ENCODE data around the gene PDE1A. TPM values are rescaled to one million over a fixed set of nuclear protein-coding genes. Genes with fewer than 3 reads are reported as not detected.

The PDE1A gene
- total RNA-seq, 4 donors from 2014 or later: 72.3 to 101 (median 85.7) TPM

GRCh38 chr2:182416191-182416590 is 10.6 kb downstream of the PDE1A start:
- H3K36me3 ChIP-seq: no peaks in the 10 kb centered on the region
- no peak overlapping the region for H3K27ac ChIP-seq
- H3K27me3 ChIP-seq: no peaks in the 10 kb centered on the region
- H3K4me1 ChIP-seq: peaks cover 16 to 27% of the 10 kb centered on the region in 2 donors
- no peak for DNase-seq
- 92 to 93% methylated on average over 4 of the region's 4 CpGs for WGBS, 2 donors
- no peak for TF ChIP-seq CTCF (IDR thresholded peaks at IDR 0.05)
- no peak for TF ChIP-seq POLR2A (IDR thresholded peaks at IDR 0.05)
- H3K4me3 ChIP-seq (replicated peaks in 1 of 3): no peak overlapping the region
- intact Hi-C loops (cut with DNase I): no loop called here
- no peaks in the 10 kb centered on the region for H3K9me3 ChIP-seq

GRCh38 chr2:182415771-182416170 is 11.1 kb downstream of the PDE1A start:
- H3K4me1 ChIP-seq: peaks cover 16 to 24% of the 10 kb centered on the region in 2 donors
- H3K27ac ChIP-seq: no peak overlapping the region
- TF ChIP-seq POLR2A (IDR thresholded peaks at IDR 0.05) (no peak), CTCF (IDR thresholded peaks at IDR 0.05) (no peak)

GRCh38 chr2:182412858-182413257 is 14.0 kb downstream of the PDE1A start:
- WGBS, 2 donors: 90 to 96% methylated on average over 3 of the region's 3 CpGs
- intact Hi-C loops (cut with DNase I): no loop called here
- Histone ChIP-seq H3K27me3 (no peaks in the 10 kb centered on the region), H3K4me3 (replicated peaks in 1 of 3) (no peak overlapping the region), H3K36me3 (no peaks in the 10 kb centered on the region), H3K27ac (peak overlapping the region in 1 of 3 donors; percentile 13), H3K9me3 (no peaks in the 10 kb centered on the region), H3K4me1 (peaks cover 16 to 24% of the 10 kb centered on the region in 2 donors)
- no peak for TF ChIP-seq POLR2A (IDR thresholded peaks at IDR 0.05)
- TF ChIP-seq CTCF (IDR thresholded peaks at IDR 0.05): no peak
- no peak for DNase-seq

More at GRCh38 chr2:182415771-182416170, 11.1 kb downstream of the PDE1A start:
- Histone ChIP-seq H3K36me3 (no peaks in the 10 kb centered on the region), H3K27me3 (no peaks in the 10 kb centered on the region), H3K9me3 (no peaks in the 10 kb centered on the region), H3K4me3 (replicated peaks in 1 of 3) (no peak overlapping the region)
- intact Hi-C loops (cut with DNase I): no loop called here
- DNase-seq: no peak
- 83 to 94% methylated on average over 1 of the region's 1 CpG for WGBS, 2 donors

- Histone ChIP-seq H3K9me3 (no peaks in the 10 kb centered on the region), H3K4me1 (peaks cover 11 to 23% of the 10 kb centered on the region in 2 donors), H3K27ac (no peak overlapping the region), H3K4me3 (replicated peaks in 1 of 3) (no peak overlapping the region), H3K27me3 (no peaks in the 10 kb centered on the region), H3K36me3 (no peaks in the 10 kb centered on the region)
- no peak for DNase-seq
- 94 to 95% methylated on average over 2 of the region's 2 CpGs for WGBS, 2 donors
- TF ChIP-seq CTCF (IDR thresholded peaks at IDR 0.05) (no peak), POLR2A (IDR thresholded peaks at IDR 0.05) (no peak)
- intact Hi-C loops (cut with DNase I): no loop called here
Observed at GRCh38 chr2:182410120-182410519, 16.7 kb downstream of the PDE1A start.

- Histone ChIP-seq H3K4me1 (peaks cover 3 to 10% of the 10 kb centered on the region in 2 donors), H3K9me3 (no peaks in the 10 kb centered on the region), H3K27ac (no peak overlapping the region), H3K27me3 (no peaks in the 10 kb centered on the region), H3K36me3 (no peaks in the 10 kb centered on the region), H3K4me3 (replicated peaks in 1 of 3) (no peak overlapping the region)
- TF ChIP-seq POLR2A (IDR thresholded peaks at IDR 0.05) (no peak), CTCF (IDR thresholded peaks at IDR 0.05) (no peak)
- no peak for DNase-seq
- 67 to 78% methylated on average over 1 of the region's 1 CpG for WGBS, 2 donors
- intact Hi-C loops (cut with DNase I): no loop called here
Observed at GRCh38 chr2:182406221-182406620, 20.6 kb downstream of the PDE1A start.

Data from thyroid gland (tissue), 4 donors.